Ovary (tissue), 10 donors: Measurements from ENCODE around the gene ASIC2. TPM values are rescaled to one million over a fixed set of nuclear protein-coding genes. Genes with fewer than 3 reads are reported as not detected.

ENCODE experiments used
- DNase-seq, 5 donors: peaks; one replicate each; pipeline ENCODE4 v3.0.0-alpha.2; 2019 to 2020
- H3K27ac ChIP-seq, 2 donors: fragments of 200-600 bp; one replicate each; pipeline versions ENCODE4 v1.5.1 to v1.8.0; 2019 to 2022
- H3K27me3 ChIP-seq: fragments of 200-600 bp; one replicate; pipeline ENCODE4 v1.8.0; 2022
- H3K36me3 ChIP-seq: fragments of 200-600 bp; sonication (generic); one replicate; pipeline ENCODE4 v1.5.1; 2019
- H3K4me1 ChIP-seq: one replicate; pipeline ENCODE4 v1.8.1; 2013; ENCODE audit warnings: mild to moderate bottlenecking, moderate library complexity; ENCODE audit not compliant: insufficient read depth
- H3K4me3 ChIP-seq: fragments of 200-600 bp; sonication (generic); one replicate; pipeline ENCODE4 v1.5.1; 2017
- H3K9me3 ChIP-seq, 2 donors: fragments of 200-600 bp in 1 of 2; sonication (generic) in 1 of 2; one replicate each; pipeline versions ENCODE4 v1.5.1 to v1.8.1; 2013 to 2019; ENCODE audit warnings: mild to moderate bottlenecking in 1 of 2, moderate library complexity in 1 of 2
- EP300 ChIP-seq: sonication (generic); formaldehyde crosslinking; IDR thresholded peaks from one replicate; pipeline ENCODE4 v1.6.1; 2017; ENCODE audit warnings: antibody characterized with exemption
- POLR2A ChIP-seq: fragments of 450-650 bp; IDR thresholded peaks from one replicate; pipeline ENCODE4 v1.6.1; 2017; ENCODE audit warnings: antibody characterized with exemption, mild to moderate bottlenecking, moderate library complexity
- WGBS, 3 donors: extraction: QIAGEN DNeasy Blood & Tissue Kit in 1 of 3; methylation state at CpG; one replicate each; pipeline versions ENCODE4 v1.1.5 to v1.1.7; 2013 to 2017; 5-methylcytosine and 5-hydroxymethylcytosine counted together
- intact Hi-C, 4 donors: fragments of 100-400 bp; cut with DNase I; formaldehyde crosslinking; loops; one replicate each; pipeline versions ENCODE4 v1.11.0 to v1.15.1; 2022 to 2023
- long read RNA-seq, 3 donors: library from polyadenylated mRNA in 2 of 3; unstranded in 2 of 3; transcript quantifications; one replicate each; pipeline ENCODE4 v2.0.0 and lab custom pipeline, GENCODE V29; 2021 to 2026
- polyA plus RNA-seq, 2 donors: library from polyadenylated mRNA; stranded (reverse); fragments of 200-250 nt in 1 of 2; fragments of 350-450 nt in 1 of 2; fragmentation: Illumina TruSeq in 1 of 2; extraction: RNeasy Lipid Tissue Mini Kit (QIAGEN cat#74804) in 1 of 2; gene quantifications; one replicate each; pipeline ENCODE4 v1.2.3, GENCODE V29; 2013 to 2014
- total RNA-seq, 7 donors: library from RNA; depleted of rRNA in 2 of 7; stranded (reverse); fragments of >200 nt in 2 of 7; fragmentation: NEBNext Ultra II Directional in 3 of 7; extraction: Animal tissue kit (Norgen Biotek cat#: 25700) in 3 of 7; gene quantifications; one replicate each; pipeline versions ENCODE4 v1.1.0 to v1.2.4, GENCODE V29; 2016 to 2023
- TF ChIP-seq, protein P1 (sequence below), 3 donors: fragments of 450-650 bp in 2 of 3; fragments of 200-600 bp in 1 of 3; IDR thresholded peaks; one replicate each; pipeline versions ENCODE4 v1.5.1 to v1.8.0; 2016 to 2022; ENCODE audit warnings: antibody characterized with exemption in 3 of 3, mild to moderate bottlenecking in 1 of 3
- donor health status: DM: no; HTN: no; CAD: no; lungs with moderate emphysema.
- donor health status: DM: no; HTN: no; CAD: no.
- donor health status: Bipolar disorder and iron deficiency.
- donor health status: DM: yes; HTN: yes; CAD: no.
- donor health status: DM: no; HTN: no; CAD: no.
- donor health status: DM: yes; HTN: yes; CAD: no.

Gene ASIC2
- total RNA-seq (1 to 10 TPM in 1 of 7 donors, under 1 TPM in 4, not detected in 2; 0.17 to 1.3 (median 0.38) TPM), polyA plus RNA-seq (under 1 TPM; 0.04 to 0.20 TPM)
- long read RNA-seq, donor 1 = 0 reads
- long read RNA-seq, donor 2 = 0 reads
- long read RNA-seq, donor 3 = 0 reads

DNA sequence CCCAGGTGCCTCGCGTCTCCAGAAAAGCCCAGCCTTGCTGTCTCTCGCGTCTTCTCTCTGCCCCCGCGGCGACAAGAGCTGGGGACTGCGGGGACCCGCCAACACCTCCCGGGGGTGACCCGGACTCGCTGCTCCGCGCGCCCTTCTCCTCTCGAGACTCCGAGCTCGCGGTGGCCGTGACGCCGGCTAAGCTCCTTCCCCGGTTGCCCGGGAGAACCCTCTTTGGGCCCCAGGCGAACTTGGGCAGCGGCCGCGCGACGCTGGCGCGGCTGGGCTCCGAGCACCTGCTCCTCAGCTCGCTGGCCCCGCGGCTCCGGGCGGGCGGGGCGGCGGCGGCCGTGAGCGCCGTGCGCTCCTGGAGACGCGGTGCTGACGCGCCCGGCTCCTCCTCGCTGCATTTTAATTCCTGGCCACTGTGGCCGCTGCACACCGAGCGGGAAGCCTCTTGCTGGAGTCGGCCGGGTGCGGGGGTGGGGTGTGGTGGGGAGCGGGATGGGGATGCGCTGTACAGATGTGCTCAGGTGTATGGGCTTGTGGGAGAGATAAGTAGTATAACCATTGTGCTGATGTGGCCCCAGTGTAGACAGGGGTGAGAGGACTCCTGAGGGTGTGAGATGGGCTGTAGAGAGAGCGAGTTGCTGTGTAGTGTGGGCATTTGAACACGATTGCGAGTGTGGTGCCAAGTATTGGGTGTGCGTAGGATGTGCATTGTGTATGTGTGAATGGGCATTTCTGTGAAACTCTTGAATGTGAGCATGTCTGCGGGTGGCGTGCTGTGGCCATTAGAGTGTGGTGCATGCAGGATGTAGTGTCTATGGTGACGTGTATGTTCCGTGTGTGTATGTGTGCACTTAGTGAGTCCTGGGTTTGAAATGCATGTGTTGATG, at the start of gene ASIC2:
Gene ASIC2, minus strand, starts transcription at position 315 of the 887 bp plus-strand sequence.
- Histone ChIP-seq H3K27me3 (no peaks in the 10 kb centered on the region), H3K4me1 (peaks cover 6% of the 10 kb centered on the region), H3K4me3 (peak within 1 kb of the TSS; percentile 12), H3K36me3 (no peaks in the 10 kb centered on the region), H3K9me3 (no peaks in the 10 kb centered on the region), H3K27ac (no peak within 1 kb of the TSS)
- 7 to 21% (median 10%) methylated on average over 26 to 68 of the region's 68 CpGs for WGBS, 3 donors
- no peak for TF ChIP-seq POLR2A
- TF ChIP-seq, protein P1, sequence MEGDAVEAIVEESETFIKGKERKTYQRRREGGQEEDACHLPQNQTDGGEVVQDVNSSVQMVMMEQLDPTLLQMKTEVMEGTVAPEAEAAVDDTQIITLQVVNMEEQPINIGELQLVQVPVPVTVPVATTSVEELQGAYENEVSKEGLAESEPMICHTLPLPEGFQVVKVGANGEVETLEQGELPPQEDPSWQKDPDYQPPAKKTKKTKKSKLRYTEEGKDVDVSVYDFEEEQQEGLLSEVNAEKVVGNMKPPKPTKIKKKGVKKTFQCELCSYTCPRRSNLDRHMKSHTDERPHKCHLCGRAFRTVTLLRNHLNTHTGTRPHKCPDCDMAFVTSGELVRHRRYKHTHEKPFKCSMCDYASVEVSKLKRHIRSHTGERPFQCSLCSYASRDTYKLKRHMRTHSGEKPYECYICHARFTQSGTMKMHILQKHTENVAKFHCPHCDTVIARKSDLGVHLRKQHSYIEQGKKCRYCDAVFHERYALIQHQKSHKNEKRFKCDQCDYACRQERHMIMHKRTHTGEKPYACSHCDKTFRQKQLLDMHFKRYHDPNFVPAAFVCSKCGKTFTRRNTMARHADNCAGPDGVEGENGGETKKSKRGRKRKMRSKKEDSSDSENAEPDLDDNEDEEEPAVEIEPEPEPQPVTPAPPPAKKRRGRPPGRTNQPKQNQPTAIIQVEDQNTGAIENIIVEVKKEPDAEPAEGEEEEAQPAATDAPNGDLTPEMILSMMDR (IDR thresholded peaks at IDR 0.05) = no peak
- TF ChIP-seq EP300 = no peak
- DNase-seq = peak in 2 of 5 donors; percentile 24 to 40
- intact Hi-C loops = no loop called here

DNA sequence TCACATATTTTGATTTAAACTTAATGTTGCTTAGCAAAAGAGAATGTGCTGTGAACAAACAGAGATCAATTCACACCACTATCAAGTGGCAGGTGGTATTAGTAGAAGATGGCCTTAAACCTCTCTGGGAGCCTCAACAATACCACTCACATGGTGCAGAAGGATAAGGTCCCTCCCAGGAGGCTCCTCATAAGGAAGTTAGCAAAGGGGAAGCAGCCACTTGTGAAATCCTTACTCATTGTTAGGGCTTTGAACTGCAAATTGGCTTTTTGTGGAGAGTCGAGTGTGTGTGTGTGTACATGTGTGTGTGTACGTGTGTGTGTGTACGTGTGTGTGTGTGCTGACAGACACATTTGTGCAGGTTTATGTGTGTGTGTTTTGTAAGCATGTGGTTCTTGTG, 48.9 kb upstream of the ASIC2 start:
- TF ChIP-seq EP300 (no peak), POLR2A (no peak)
- TF ChIP-seq, protein P1 (IDR thresholded peaks at IDR 0.05) = no peak
- no peak for DNase-seq
- Histone ChIP-seq H3K36me3 (no peaks in the 10 kb centered on the region), H3K27me3 (no peaks in the 10 kb centered on the region), H3K27ac (no peak overlapping the region), H3K4me1 (no peaks in the 10 kb centered on the region), H3K4me3 (no peak overlapping the region), H3K9me3 (no peaks in the 10 kb centered on the region)
- 65 to 83% (median 65%) methylated on average over 3 of the region's 3 CpGs for WGBS, 3 donors
- intact Hi-C loops = no loop called here

DNA sequence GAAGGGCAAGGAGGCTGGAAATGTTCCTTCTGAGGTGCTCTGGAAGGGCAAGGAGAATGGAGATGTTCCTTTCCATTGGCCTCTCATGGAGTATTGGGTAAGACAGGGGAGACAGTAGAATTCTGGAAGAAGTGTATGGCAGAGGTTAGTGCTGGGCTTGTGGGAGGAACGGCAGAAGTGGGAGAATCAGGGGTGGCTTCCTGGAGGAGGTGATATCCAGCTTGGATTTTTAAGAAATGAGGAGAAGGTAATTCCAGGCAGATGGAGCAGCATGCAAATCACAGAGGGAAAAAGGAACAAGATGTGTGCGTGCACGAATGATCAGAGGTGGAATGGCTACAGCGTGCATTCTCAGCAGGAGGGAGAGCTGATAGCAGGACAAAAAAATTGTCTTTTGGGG, 45.1 kb upstream of the ASIC2 start:
- TF ChIP-seq, protein P1 (IDR thresholded peaks at IDR 0.05) = no peak
- TF ChIP-seq POLR2A (no peak), EP300 (no peak)
- no peaks in the 10 kb centered on the region for H3K4me1 ChIP-seq
- H3K4me3 ChIP-seq = no peak overlapping the region
- no peaks in the 10 kb centered on the region for H3K9me3 ChIP-seq
- no peaks in the 10 kb centered on the region for H3K27me3 ChIP-seq
- WGBS, 3 donors = 70 to 80% (median 73%) methylated on average over 4 of the region's 4 CpGs
- no peak overlapping the region for H3K27ac ChIP-seq
- no peaks in the 10 kb centered on the region for H3K36me3 ChIP-seq
- intact Hi-C loops = no loop called here
- no peak for DNase-seq

DNA sequence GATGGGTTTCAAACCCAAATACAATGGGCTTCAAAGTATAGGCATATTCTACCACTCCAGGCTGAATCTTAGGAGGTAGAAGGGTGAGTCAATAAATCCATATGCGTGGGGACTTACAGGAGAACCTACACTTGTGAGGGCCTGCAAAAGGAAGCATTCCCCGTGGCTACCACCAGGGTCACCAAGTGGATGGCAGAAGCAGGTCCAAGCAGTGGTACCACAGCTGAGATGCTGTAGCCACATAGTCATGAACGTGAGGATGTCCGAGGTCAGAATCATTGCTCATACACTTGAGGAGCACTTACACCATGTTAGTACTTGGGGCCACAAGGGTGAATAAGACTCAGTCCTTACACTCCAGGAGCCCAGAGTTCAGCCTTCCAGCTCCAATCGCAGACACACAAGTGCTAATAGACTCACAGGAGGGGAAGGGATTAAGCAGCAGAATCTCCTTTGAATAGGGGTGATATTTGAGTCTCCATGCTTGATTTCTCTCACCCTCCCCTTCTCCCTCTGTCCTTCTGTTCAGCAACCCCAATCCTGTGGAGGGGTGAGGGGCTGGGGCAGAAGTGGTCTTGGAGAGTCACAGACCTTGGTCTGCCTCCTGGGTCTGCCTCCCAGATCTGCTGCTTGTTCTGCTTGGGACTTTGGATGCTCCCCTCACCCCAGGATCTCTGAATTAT, 42.5 kb upstream of the ASIC2 start:
- H3K4me1 ChIP-seq = no peaks in the 10 kb centered on the region
- no peak overlapping the region for H3K4me3 ChIP-seq
- 57 to 68% (median 66%) methylated on average over 5 of the region's 5 CpGs for WGBS, 3 donors
- H3K27me3 ChIP-seq = no peaks in the 10 kb centered on the region
- TF ChIP-seq POLR2A (no peak), EP300 (no peak)
- TF ChIP-seq, protein P1 (IDR thresholded peaks at IDR 0.05) = no peak
- DNase-seq = no peak
- no peaks in the 10 kb centered on the region for H3K9me3 ChIP-seq
- H3K36me3 ChIP-seq = no peaks in the 10 kb centered on the region
- H3K27ac ChIP-seq = no peak overlapping the region
- intact Hi-C loops = no loop called here
